ENCODE measurements around the gene SLC18A2.

The SLC18A2 gene

GRCh38 chr10:117239051-117239450 lies 1.9 kb upstream of the SLC18A2 start:
- DNase-seq, result no peak

GRCh38 chr10:117239721-117240620 lies 943 bp upstream of the SLC18A2 start:
- no peak for DNase-seq

GRCh38 chr10:117241541-117242462 lies 888 bp downstream of the SLC18A2 start:
- no peak for DNase-seq

- no peak for DNase-seq
Measured at GRCh38 chr10:117242463-117242832, 1.5 kb downstream of the SLC18A2 start.

GRCh38 chr10:117246997-117247671 lies 6.2 kb downstream of the SLC18A2 start:
- no peak for DNase-seq

- DNase-seq, result no peak
Measured at GRCh38 chr10:117248750-117249465, 8.0 kb downstream of the SLC18A2 start.

- DNase-seq, result no peak
Measured at GRCh38 chr10:117249493-117250093, 8.7 kb downstream of the SLC18A2 start.

- no peak for DNase-seq
Measured at GRCh38 chr10:117250411-117250810, 9.5 kb downstream of the SLC18A2 start.

GRCh38 chr10:117253908-117254307 lies 13.0 kb downstream of the SLC18A2 start:
- DNase-seq, result no peak

GRCh38 chr10:117254338-117254737 lies 13.4 kb downstream of the SLC18A2 start:
- no peak for DNase-seq

- no peak for DNase-seq
Measured at GRCh38 chr10:117254774-117255735, 14.1 kb downstream of the SLC18A2 start.

- DNase-seq, result no peak
Measured at GRCh38 chr10:117255835-117256460, 15.0 kb downstream of the SLC18A2 start.

- no peak for DNase-seq
Measured at GRCh38 chr10:117256910-117257309, 16.0 kb downstream of the SLC18A2 start.

GRCh38 chr10:117257721-117258120 lies 16.8 kb downstream of the SLC18A2 start:
- no peak for DNase-seq

- no peak for DNase-seq
Measured at GRCh38 chr10:117259279-117259678, 18.4 kb downstream of the SLC18A2 start.

- no peak for DNase-seq
Measured at GRCh38 chr10:117260084-117260483, 19.2 kb downstream of the SLC18A2 start.

GRCh38 chr10:117261501-117261900 lies 20.6 kb downstream of the SLC18A2 start:
- no peak for DNase-seq

GRCh38 chr10:117262291-117262902 lies 21.5 kb downstream of the SLC18A2 start:
- DNase-seq, result no peak

- DNase-seq, result no peak
Measured at GRCh38 chr10:117262903-117263293, 22.0 kb downstream of the SLC18A2 start.

- DNase-seq, result no peak
Measured at GRCh38 chr10:117264782-117265181, 23.9 kb downstream of the SLC18A2 start.
